C1 segment of cervical spinal cord (tissue), 14 donors: ENCODE measurements around the gene NBEAL2.

ENCODE experiments used
- DNase-seq, 14 donors: peaks; one replicate each; lab custom pipeline; 2025; lab: John Stamatoyannopoulos, UW

The NBEAL2 gene

GRCh38 chr3:46986782-46987310, 7.4 kb downstream of the NBEAL2 start:
- no peak for DNase-seq

- no peak for DNase-seq
Measured at GRCh38 chr3:46987319-46987742, 7.9 kb downstream of the NBEAL2 start.

- DNase-seq, result peak in 2 of 14 donors; percentile 15 to 26
Measured at GRCh38 chr3:46987743-46988401, 8.4 kb downstream of the NBEAL2 start.

- DNase-seq, result no peak
Measured at GRCh38 chr3:46988616-46989015, 9.2 kb downstream of the NBEAL2 start.

- DNase-seq, result no peak
Measured at GRCh38 chr3:46989146-46989810, 9.8 kb downstream of the NBEAL2 start.

GRCh38 chr3:46990573-46991374, 11.3 kb downstream of the NBEAL2 start:
- DNase-seq, result peak in 3 of 14 donors; percentile 16 to 59 (median 31)

GRCh38 chr3:46991406-46992165, 12.1 kb downstream of the NBEAL2 start:
- no peak for DNase-seq

GRCh38 chr3:46992231-46992630, 12.8 kb downstream of the NBEAL2 start:
- DNase-seq, result no peak

GRCh38 chr3:46993292-46993691, 13.8 kb downstream of the NBEAL2 start:
- no peak for DNase-seq

GRCh38 chr3:46993986-46994385, 14.5 kb downstream of the NBEAL2 start:
- DNase-seq, result no peak

- DNase-seq, result peak in 1 of 14 donors; percentile 79
Measured at GRCh38 chr3:46994801-46995731, 15.6 kb downstream of the NBEAL2 start.

GRCh38 chr3:46995901-46996562, 16.6 kb downstream of the NBEAL2 start:
- no peak for DNase-seq

- DNase-seq, result no peak
Measured at GRCh38 chr3:46996689-46997452, 17.4 kb downstream of the NBEAL2 start.

- DNase-seq, result no peak
Measured at GRCh38 chr3:46997453-46998091, 18.1 kb downstream of the NBEAL2 start.

GRCh38 chr3:46998121-46998851, 18.8 kb downstream of the NBEAL2 start:
- DNase-seq, result peak in 4 of 14 donors; percentile 5 to 29 (median 23)

- no peak for DNase-seq
Measured at GRCh38 chr3:46998852-46999515, 19.5 kb downstream of the NBEAL2 start.

GRCh38 chr3:46999516-47000197, 20.2 kb downstream of the NBEAL2 start:
- no peak for DNase-seq
